CD14-positive monocyte (primary cell): ENCODE results near the gene ALDH2. TPM values are rescaled to one million over a fixed set of nuclear protein-coding genes. Genes with fewer than 3 reads are reported as not detected.

Experiments
- DNase-seq, 3 donors: peaks; one replicate each; pipeline ENCODE4 v3.0.0-alpha.2; 2011 to 2022
- H2AFZ ChIP-seq: 2 replicates; pipeline ENCODE4 v1.6.0; 2012; ENCODE audit warnings: mild to moderate bottlenecking, low read depth, low read length, inconsistent platforms; ENCODE audit not compliant: insufficient read depth, poor library complexity, severe bottlenecking
- H3K27ac ChIP-seq, 2 donors: 1 replicate in 1 of 2; 2 replicates in 1 of 2; pipeline ENCODE4 v1.5.1; 2012 to 2013; ENCODE audit warnings: low read length in 2 of 2, control low read depth in 1 of 2, inconsistent platforms in 1 of 2, low read depth in 1 of 2, mild to moderate bottlenecking in 1 of 2
- H3K27me3 ChIP-seq, 2 donors: one replicate each; pipeline versions ENCODE4 v1.6.0 to v1.6.1; 2011 to 2013; ENCODE audit warnings: low read length in 2 of 2; ENCODE audit not compliant: control insufficient read depth in 2 of 2, insufficient read depth in 2 of 2
- H3K36me3 ChIP-seq, 2 donors: replicated peaks in 1 of 2; 1 replicate in 1 of 2; 2 replicates in 1 of 2; pipeline versions ENCODE4 v1.5.1 to v1.6.1; 2012 to 2013; ENCODE audit warnings: low read length in 2 of 2, control low read depth in 1 of 2, inconsistent platforms in 1 of 2, mild to moderate bottlenecking in 1 of 2; ENCODE audit not compliant: insufficient read depth in 2 of 2, control insufficient read depth in 1 of 2
- H3K4me1 ChIP-seq, 2 donors: 1 replicate in 1 of 2; 2 replicates in 1 of 2; pipeline versions ENCODE4 v1.5.1 to v1.6.1; 2012 to 2013; ENCODE audit warnings: low read length in 2 of 2, control low read depth in 1 of 2, inconsistent platforms in 1 of 2, mild to moderate bottlenecking in 1 of 2, moderate library complexity in 1 of 2; ENCODE audit not compliant: insufficient read depth in 2 of 2, control insufficient read depth in 1 of 2
- H3K4me2 ChIP-seq: replicated peaks from 2 replicates; pipeline ENCODE3; 2012; ENCODE audit warnings: low read length, moderate library complexity, mild to moderate bottlenecking; ENCODE audit not compliant: poor library complexity, severe bottlenecking; ENCODE audit errors: extremely low read depth
- H3K4me3 ChIP-seq, 3 experiments: fragments of 200-600 bp in 1 of 3; sonication (generic) in 1 of 3; replicated peaks in 1 of 3; 1 replicate in 2 of 3; 2 replicates in 1 of 3; pipeline ENCODE4 v1.5.1; 2011 to 2013; ENCODE audit warnings: low read length in 3 of 3, mild to moderate bottlenecking in 3 of 3, control low read depth in 2 of 3, low read depth in 2 of 3, inconsistent platforms in 1 of 3, moderate library complexity in 1 of 3
- H3K79me2 ChIP-seq: 2 replicates; pipeline ENCODE4 v1.6.0; 2012; ENCODE audit warnings: mild to moderate bottlenecking, control low read depth, inconsistent platforms, low read length, moderate library complexity; ENCODE audit not compliant: insufficient read depth
- H3K9ac ChIP-seq: 2 replicates; pipeline ENCODE4 v1.6.0; 2017; ENCODE audit warnings: low read length, mild to moderate bottlenecking; ENCODE audit not compliant: insufficient read depth, poor library complexity, severe bottlenecking
- H3K9me3 ChIP-seq, 2 donors: replicated peaks in 1 of 2; 1 replicate in 1 of 2; 2 replicates in 1 of 2; pipeline versions ENCODE4 v1.5.1 to v1.6.1; 2012 to 2013; ENCODE audit warnings: low read length in 2 of 2, control low read depth in 1 of 2; ENCODE audit not compliant: control insufficient read depth in 1 of 2, insufficient read depth in 1 of 2
- H4K20me1 ChIP-seq: 2 replicates; pipeline ENCODE4 v1.6.0; 2012; ENCODE audit warnings: mild to moderate bottlenecking, low read length, control low read depth, moderate library complexity; ENCODE audit not compliant: insufficient read depth
- H3K27ac Mint-ChIP-seq, 7 donors: one replicate each; pipeline ENCODE4 v1.8.0; 2020; ENCODE audit warnings: mild to moderate bottlenecking in 7 of 7, mixed read lengths in 7 of 7, moderate library complexity in 6 of 7, inconsistent platforms in 2 of 7
- H3K27me3 Mint-ChIP-seq, 3 donors: one replicate each; pipeline ENCODE4 v1.8.0; 2021 to 2022; ENCODE audit warnings: low read depth in 3 of 3, mild to moderate bottlenecking in 3 of 3, mixed read lengths in 3 of 3, moderate library complexity in 3 of 3, inconsistent platforms in 1 of 3
- H3K36me3 Mint-ChIP-seq, 2 donors: one replicate each; pipeline ENCODE4 v1.8.0; 2020; ENCODE audit warnings: mixed read lengths in 2 of 2, inconsistent platforms in 1 of 2, mild to moderate bottlenecking in 1 of 2
- H3K4me1 Mint-ChIP-seq: one replicate; pipeline ENCODE4 v1.8.0; 2020; ENCODE audit warnings: mild to moderate bottlenecking, mixed read lengths
- H3K4me3 Mint-ChIP-seq, 2 donors: one replicate each; pipeline ENCODE4 v1.8.0; 2020; ENCODE audit warnings: mild to moderate bottlenecking in 2 of 2, mixed read lengths in 2 of 2, moderate library complexity in 1 of 2
- H3K9me3 Mint-ChIP-seq, 7 donors: one replicate each; pipeline ENCODE4 v1.8.0; 2020 to 2022; ENCODE audit warnings: mixed read lengths in 7 of 7, mild to moderate bottlenecking in 6 of 7, moderate library complexity in 6 of 7, inconsistent platforms in 2 of 7
- WGBS: methylation state at CpG from one replicate; pipeline ENCODE4 v1.1.5; 2013; ENCODE audit warnings: missing lambda C conversion rate; ENCODE audit not compliant: insufficient coverage; 5-methylcytosine and 5-hydroxymethylcytosine counted together
- intact Hi-C, 2 donors: fragments of 100-400 bp; cut with micrococcal nuclease; formaldehyde crosslinking; loops; one replicate each; pipeline versions ENCODE4 v1.15.0 to v1.15.1; 2023
- polyA plus RNA-seq, 3 donors: library from polyadenylated mRNA; depleted of rRNA in 1 of 3; unstranded in 2 of 3; stranded (reverse) in 1 of 3; fragments of 300-500 nt in 2 of 3; fragments of >200 nt in 1 of 3; fragmentation: Illumina TruSeq in 2 of 3; gene quantifications; 1 replicate in 2 of 3; 2 replicates in 1 of 3; pipeline ENCODE4 v1.2.3, GENCODE V29; 2012 to 2021
- TF ChIP-seq, protein P1 (sequence below): fragments of 200-600 bp; IDR thresholded peaks from one replicate; pipeline ENCODE4 v1.8.0; 2022; ENCODE audit warnings: antibody characterized with exemption, mild to moderate bottlenecking

Gene ALDH2
- polyA plus RNA-seq, 3 donors, result 272 to 404 (median 384) TPM

DNA sequence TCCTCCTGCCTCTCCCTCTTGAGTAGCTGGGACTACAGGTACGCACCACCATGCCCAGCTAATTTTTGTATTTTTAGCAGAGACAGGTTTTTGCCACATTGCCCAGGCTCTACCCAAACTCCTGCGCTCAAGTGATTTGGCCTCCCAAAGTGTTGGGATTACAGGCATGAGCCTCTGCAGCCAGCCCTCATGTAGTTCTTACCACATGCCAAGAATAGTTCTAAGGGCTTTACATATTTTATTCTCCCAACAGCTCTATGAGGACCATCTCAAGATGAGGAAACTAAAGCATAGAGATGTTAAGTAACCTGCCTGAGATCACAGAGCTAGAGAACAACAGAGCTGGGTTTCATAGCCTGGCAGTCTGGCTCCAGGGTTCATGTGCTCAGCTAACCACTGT lies 37.9 kb upstream of the ALDH2 start:
- TF ChIP-seq, protein P1, sequence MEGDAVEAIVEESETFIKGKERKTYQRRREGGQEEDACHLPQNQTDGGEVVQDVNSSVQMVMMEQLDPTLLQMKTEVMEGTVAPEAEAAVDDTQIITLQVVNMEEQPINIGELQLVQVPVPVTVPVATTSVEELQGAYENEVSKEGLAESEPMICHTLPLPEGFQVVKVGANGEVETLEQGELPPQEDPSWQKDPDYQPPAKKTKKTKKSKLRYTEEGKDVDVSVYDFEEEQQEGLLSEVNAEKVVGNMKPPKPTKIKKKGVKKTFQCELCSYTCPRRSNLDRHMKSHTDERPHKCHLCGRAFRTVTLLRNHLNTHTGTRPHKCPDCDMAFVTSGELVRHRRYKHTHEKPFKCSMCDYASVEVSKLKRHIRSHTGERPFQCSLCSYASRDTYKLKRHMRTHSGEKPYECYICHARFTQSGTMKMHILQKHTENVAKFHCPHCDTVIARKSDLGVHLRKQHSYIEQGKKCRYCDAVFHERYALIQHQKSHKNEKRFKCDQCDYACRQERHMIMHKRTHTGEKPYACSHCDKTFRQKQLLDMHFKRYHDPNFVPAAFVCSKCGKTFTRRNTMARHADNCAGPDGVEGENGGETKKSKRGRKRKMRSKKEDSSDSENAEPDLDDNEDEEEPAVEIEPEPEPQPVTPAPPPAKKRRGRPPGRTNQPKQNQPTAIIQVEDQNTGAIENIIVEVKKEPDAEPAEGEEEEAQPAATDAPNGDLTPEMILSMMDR, result no peak
- Histone ChIP-seq H3K9me3 (no peaks in the 10 kb centered on the region), H2AFZ (no peak overlapping the region), H4K20me1 (no peaks in the 10 kb centered on the region), H3K36me3 (peaks cover 52 to 81% of the 10 kb centered on the region in 2 donors), H3K9ac (no peak overlapping the region), H3K27me3 (no peaks in the 10 kb centered on the region), H3K4me3 (no peak overlapping the region), H3K79me2 (no peaks in the 10 kb centered on the region), H3K27ac (no peak overlapping the region), H3K4me1 (no peaks in the 10 kb centered on the region), H3K4me2 (no peak overlapping the region)
- Mint-ChIP-seq H3K27me3 (peaks cover 0 to 2% (median 0%) of the 10 kb centered on the region in 3 donors), H3K36me3 (peaks cover 67 to 72% of the 10 kb centered on the region in 2 donors), H3K4me1 (no peaks in the 10 kb centered on the region), H3K9me3 (peaks cover 0 to 4% (median 0%) of the 10 kb centered on the region in 7 donors), H3K27ac (no peak overlapping the region), H3K4me3 (no peak overlapping the region)
- intact Hi-C loops, result no loop called here
- no peak for DNase-seq
- WGBS, result 94% methylated on average over 2 of the region's 2 CpGs

DNA sequence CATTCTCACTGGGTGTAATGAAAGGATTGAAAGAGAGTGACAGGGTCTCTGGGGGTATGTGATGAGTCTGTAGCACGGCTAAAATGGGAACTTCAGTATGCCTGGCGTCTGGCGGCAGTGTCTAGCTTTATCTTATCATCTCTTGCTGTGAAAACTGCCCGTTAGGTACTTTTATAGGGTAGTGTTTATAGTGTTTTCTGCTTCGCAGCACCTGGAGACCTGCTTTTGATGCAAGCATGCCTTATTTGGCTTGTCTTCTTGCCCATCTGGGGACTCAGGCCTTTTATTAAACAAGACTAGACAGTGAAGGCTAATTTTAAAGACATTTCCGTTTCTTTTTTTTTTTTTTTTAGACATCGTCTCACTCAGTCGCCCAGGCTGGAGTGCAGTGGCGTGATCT lies 36.3 kb upstream of the ALDH2 start:
- H3K27ac Mint-ChIP-seq, result no peak overlapping the region
- WGBS, result 100% methylated on average over 4 of the region's 9 CpGs
- Histone ChIP-seq H3K4me1 (no peaks in the 10 kb centered on the region), H3K9ac (no peak overlapping the region), H4K20me1 (no peaks in the 10 kb centered on the region), H3K79me2 (no peaks in the 10 kb centered on the region), H2AFZ (no peak overlapping the region), H3K9me3 (no peaks in the 10 kb centered on the region), H3K27ac (no peak overlapping the region), H3K36me3 (peaks cover 53 to 89% of the 10 kb centered on the region in 2 donors), H3K4me2 (no peak overlapping the region), H3K4me3 (no peak overlapping the region), H3K27me3 (no peaks in the 10 kb centered on the region)
- peaks cover 65 to 70% of the 10 kb centered on the region in 2 donors for H3K36me3 Mint-ChIP-seq
- TF ChIP-seq, protein P1, result no peak
- H3K9me3 Mint-ChIP-seq, result no peaks in the 10 kb centered on the region
- H3K27me3 Mint-ChIP-seq, result peaks cover 0 to 3% (median 0%) of the 10 kb centered on the region in 3 donors
- H3K4me3 Mint-ChIP-seq, result no peak overlapping the region
- H3K4me1 Mint-ChIP-seq, result no peaks in the 10 kb centered on the region
- intact Hi-C loops, result no loop called here
- no peak for DNase-seq
